ENCODE data around the gene GJB2. TPM values are rescaled to one million over a fixed set of nuclear protein-coding genes. Genes with fewer than 3 reads are reported as not detected.
A peak's percentile ranks its signal among the peaks of the same experiment; 100 is the strongest.

The GJB2 gene
- total and polyA plus RNA-seq, 10 donors: 0.14 to 0.77 (median 0.23) TPM; not detected in 4

DNA sequence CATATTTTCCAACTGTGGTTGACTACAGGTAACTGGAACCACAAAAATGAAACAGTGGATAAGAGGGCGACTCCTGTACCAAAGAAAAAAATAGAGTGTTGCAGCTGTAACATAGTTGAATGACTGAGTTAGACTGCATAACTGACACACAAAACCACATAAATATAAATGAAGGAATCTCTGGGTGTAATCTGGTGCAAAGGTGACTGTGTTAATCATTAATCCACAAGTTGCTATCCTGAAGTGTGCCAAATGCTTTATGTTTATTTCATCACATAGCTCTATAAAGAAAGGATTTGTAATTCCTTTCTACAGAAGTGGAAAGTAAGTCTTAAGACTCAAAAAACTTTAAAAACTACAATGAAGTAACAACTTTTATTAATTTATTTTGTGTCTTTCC is 6.0 kb upstream of the GJB2 start:
- 63 to 97% (median 79%) methylated on average over 1 of the region's 1 CpG for WGBS, 5 donors
- intact Hi-C loops (cut with DNase I; ENCODE audit: low total_unique reads): loop anchor here (5.0 to 10.0 kb wide), 2 partner anchors 629 to 726 kb away; no protein-coding TSS in a partner anchor

DNA sequence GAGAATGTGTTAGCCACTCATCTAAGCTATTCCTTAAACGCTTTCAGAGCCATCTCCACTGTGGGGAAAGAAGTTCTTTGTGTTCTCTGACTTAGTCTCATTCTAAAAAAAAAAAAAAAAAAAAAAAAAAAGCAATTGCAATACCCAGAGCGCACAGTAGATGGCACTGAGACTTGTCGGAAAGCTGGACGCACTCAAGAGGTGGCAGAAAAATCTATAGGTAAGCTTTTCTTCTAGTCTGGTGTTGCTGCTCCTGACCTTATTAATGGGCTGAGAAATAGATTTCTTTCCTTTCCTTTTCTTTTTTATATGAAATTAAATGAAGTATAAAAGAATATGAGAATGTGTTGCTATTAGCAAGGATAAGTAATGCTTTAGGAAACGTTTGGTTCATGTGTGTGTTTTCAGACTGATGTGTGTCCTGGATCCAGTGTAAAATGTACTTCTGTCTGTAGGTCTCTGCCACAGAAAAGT is 4.7 kb upstream of the GJB2 start:
- DNase-seq: no peak
- Histone ChIP-seq H3K4me1 (peaks cover 14 to 34% (median 24%) of the 10 kb centered on the region in 6 donors), H3K27me3 (replicated peaks in 1 of 7) (peaks cover 23 to 56% (median 47%) of the 10 kb centered on the region in 7 donors), H3K9me3 (peaks cover 0 to 11% (median 5%) of the 10 kb centered on the region in 8 donors), H3K36me3 (no peaks in the 10 kb centered on the region), H3K4me3 (no peak overlapping the region), H3K27ac (no peak overlapping the region)
- TF ChIP-seq, protein P1, sequence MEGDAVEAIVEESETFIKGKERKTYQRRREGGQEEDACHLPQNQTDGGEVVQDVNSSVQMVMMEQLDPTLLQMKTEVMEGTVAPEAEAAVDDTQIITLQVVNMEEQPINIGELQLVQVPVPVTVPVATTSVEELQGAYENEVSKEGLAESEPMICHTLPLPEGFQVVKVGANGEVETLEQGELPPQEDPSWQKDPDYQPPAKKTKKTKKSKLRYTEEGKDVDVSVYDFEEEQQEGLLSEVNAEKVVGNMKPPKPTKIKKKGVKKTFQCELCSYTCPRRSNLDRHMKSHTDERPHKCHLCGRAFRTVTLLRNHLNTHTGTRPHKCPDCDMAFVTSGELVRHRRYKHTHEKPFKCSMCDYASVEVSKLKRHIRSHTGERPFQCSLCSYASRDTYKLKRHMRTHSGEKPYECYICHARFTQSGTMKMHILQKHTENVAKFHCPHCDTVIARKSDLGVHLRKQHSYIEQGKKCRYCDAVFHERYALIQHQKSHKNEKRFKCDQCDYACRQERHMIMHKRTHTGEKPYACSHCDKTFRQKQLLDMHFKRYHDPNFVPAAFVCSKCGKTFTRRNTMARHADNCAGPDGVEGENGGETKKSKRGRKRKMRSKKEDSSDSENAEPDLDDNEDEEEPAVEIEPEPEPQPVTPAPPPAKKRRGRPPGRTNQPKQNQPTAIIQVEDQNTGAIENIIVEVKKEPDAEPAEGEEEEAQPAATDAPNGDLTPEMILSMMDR (IDR thresholded peaks at IDR 0.05 in 8 of 11, conservative IDR thresholded peaks at IDR 0.05 in 3 of 11): peak; percentile 25 to 72 (median 55)
- TF ChIP-seq POLR2A (IDR thresholded peaks at IDR 0.05): no peak
- intact Hi-C loops (cut with DNase I; ENCODE audit: low total_unique reads): loop anchor here (5.0 to 10.0 kb wide), 2 partner anchors 630 to 727 kb away; no protein-coding TSS in a partner anchor
- 9 to 19% (median 12%) methylated on average over 5 of the region's 5 CpGs for WGBS, 5 donors

More for the DNA sequence above, 6.0 kb upstream of the GJB2 start:
- DNase-seq: no peak
- Histone ChIP-seq H3K36me3 (no peaks in the 10 kb centered on the region), H3K4me3 (no peak overlapping the region), H3K4me1 (peaks cover 3 to 21% (median 10%) of the 10 kb centered on the region in 6 donors), H3K9me3 (peaks cover 0 to 11% (median 5%) of the 10 kb centered on the region in 8 donors), H3K27ac (no peak overlapping the region), H3K27me3 (replicated peaks in 1 of 7) (peaks cover 13 to 51% (median 34%) of the 10 kb centered on the region in 7 donors)
- TF ChIP-seq, protein P1 (IDR thresholded peaks at IDR 0.05 in 8 of 11, conservative IDR thresholded peaks at IDR 0.05 in 3 of 11): no peak
- TF ChIP-seq POLR2A (IDR thresholded peaks at IDR 0.05) (no peak), POLR2AphosphoS5 (IDR thresholded peaks at IDR 0.05) (no peak)

DNA sequence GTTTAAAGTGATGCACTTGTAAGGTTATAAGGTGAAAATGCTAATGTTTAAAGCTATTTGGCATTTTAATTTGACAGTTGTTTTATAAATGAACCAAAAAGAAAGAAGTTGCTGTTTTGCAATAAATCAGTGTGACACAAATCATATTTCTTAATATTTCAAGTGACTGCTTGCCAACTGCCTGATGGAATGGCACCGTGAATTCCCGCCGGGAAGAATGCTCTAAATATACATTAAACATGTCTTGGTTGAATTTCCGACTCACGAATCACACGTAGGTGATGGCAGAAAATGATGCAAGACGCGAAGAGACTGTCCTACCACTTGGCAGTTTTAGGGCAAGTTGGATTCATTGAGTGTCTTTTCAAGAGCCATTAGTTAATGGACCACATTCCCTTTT is 3.1 kb upstream of the GJB2 start:
- 62 to 83% (median 67%) methylated on average over 8 of the region's 8 CpGs for WGBS, 5 donors
- peaks cover 19 to 46% (median 34%) of the 10 kb centered on the region in 6 donors for H3K4me1 ChIP-seq
- TF ChIP-seq POLR2AphosphoS5 (IDR thresholded peaks at IDR 0.05): no peak
- TF ChIP-seq, protein P1 (IDR thresholded peaks at IDR 0.05 in 8 of 11, conservative IDR thresholded peaks at IDR 0.05 in 3 of 11): no peak
- no peak for TF ChIP-seq POLR2A (IDR thresholded peaks at IDR 0.05)
- H3K36me3 ChIP-seq: no peaks in the 10 kb centered on the region
- no peak overlapping the region for H3K4me3 ChIP-seq
- no peak for DNase-seq
- H3K9me3 ChIP-seq: no peaks in the 10 kb centered on the region
- H3K27me3 ChIP-seq (replicated peaks in 1 of 7): peaks cover 23 to 72% (median 63%) of the 10 kb centered on the region in 7 donors
- intact Hi-C loops (cut with DNase I; ENCODE audit: low total_unique reads): loop anchor here (5.0 to 10.0 kb wide), 2 partner anchors 632 to 729 kb away; no protein-coding TSS in a partner anchor
- no peak overlapping the region for H3K27ac ChIP-seq

DNA sequence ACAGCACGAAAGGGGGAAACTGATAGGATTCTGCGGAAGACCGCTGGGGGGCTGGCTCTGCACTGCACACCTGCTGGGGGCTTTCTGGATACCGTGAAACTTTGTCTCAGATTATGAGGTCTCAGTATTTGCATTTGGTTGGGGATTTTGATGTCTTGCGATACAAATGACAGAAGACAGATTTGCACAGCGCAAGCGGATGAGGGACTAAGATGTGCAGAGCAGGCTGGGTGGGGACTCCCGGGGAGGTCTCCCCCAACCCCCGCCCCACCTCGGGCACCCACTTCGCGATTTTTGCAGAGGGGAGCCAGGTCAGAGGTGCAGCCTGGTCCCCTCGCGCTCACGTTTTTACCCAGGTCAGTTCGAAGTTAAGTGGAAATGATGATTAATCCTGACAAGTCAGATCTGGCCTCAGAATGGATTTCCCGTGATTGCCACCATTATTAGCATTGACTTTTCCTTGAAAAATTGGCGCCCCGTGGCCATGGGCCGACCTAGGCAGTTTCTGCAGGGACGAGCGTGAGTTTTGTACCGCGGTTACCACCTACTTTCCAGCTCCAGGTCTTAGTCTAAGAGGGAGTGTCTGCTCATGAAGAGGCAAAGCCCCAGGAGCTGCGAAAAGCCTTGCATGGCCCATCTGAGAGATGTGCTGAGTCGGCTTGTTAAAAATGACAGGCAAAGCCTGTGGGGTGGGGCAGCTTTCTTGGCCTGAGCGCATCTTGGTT is 1.3 kb upstream of the GJB2 start:
- no peaks in the 10 kb centered on the region for H3K9me3 ChIP-seq
- intact Hi-C loops (cut with DNase I; ENCODE audit: low total_unique reads): loop anchor here (10.0 kb wide), 1 partner anchor 731 kb away; no protein-coding TSS in a partner anchor
- no peak overlapping the region for H3K27ac ChIP-seq
- H3K4me3 ChIP-seq: peak overlapping the region in 7 of 8 donors; percentile 30 to 74 (median 52)
- H3K36me3 ChIP-seq: no peaks in the 10 kb centered on the region
- no peak for DNase-seq
- peaks cover 19 to 51% (median 34%) of the 10 kb centered on the region in 6 donors for H3K4me1 ChIP-seq
- WGBS, 5 donors: 4 to 12% (median 7%) methylated on average over 27 of the region's 27 CpGs
- TF ChIP-seq, protein P1 (IDR thresholded peaks at IDR 0.05 in 8 of 11, conservative IDR thresholded peaks at IDR 0.05 in 3 of 11): no peak
- TF ChIP-seq POLR2A (IDR thresholded peaks at IDR 0.05) (no peak), POLR2AphosphoS5 (IDR thresholded peaks at IDR 0.05) (no peak)
- peaks cover 23 to 75% (median 63%) of the 10 kb centered on the region in 7 donors for H3K27me3 ChIP-seq (replicated peaks in 1 of 7)
